HuH-7.5 (cell line): ENCODE results near the gene TMEM151A.
"Not testable (repeated sequence)": the region's sequence is repeated elsewhere in the genome, so short reads cannot be mapped to it uniquely, and the experiment has no call there.

Experiments used
- DNase-seq: peaks from one replicate; pipeline ENCODE4 v3.0.0; 2011; ENCODE audit warnings: low spot score

The TMEM151A gene

DNA sequence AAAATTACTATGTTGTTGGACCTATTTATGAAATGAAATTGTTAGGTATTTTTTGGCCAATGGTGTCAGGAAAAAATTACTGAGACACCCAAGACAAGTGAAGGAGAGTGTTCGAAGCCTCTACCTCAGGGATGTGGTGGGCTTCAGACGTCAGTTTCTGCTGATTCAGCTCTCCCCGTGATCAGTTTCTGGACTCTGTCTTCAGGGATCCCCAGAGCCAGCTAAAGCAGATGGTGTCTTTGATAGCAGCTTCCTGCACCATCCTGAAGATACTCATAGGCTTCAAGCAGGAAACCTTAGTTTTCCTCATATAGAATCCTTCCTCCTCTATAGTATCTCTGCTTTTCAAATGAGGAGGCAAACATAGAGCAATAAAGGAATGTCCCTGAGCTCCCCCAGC, 17.8 kb downstream of the TMEM151A start:
- DNase-seq, result no peak

- DNase-seq, result no peak
Measured at GRCh38 chr11:66310324-66310723, 18.6 kb downstream of the TMEM151A start.

DNA sequence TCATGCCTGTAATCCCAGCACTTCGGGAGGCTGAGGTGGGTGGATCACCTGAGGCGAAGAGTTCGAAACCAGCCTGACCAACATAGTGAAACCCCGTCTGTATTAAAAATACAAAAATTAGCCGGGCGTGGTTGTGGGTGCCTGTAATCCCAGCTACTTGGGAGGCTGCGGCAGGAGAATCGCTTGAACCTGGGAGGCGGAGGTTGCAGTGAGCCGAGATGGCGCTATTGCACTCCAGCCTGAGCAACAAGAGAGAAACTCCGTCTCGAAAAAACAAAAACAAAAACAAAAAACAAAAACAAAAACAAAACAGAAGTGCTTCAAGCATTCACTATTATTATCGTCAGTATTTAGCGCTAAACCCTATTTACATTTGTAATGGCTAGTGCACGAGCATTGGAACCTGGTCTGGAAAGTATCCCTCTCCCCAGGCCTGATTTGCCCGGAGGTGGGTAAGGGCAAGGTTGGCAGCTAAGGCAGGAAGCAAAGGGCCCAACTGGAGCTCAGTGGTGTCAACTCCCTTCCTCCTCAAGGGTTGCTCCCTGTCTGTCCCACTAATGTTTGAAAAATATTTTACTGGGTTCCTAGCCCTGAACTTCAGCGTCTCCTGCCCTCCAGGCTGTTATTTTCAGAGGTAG, 19.2 kb downstream of the TMEM151A start:
- DNase-seq, result not testable (repeated sequence)

DNA sequence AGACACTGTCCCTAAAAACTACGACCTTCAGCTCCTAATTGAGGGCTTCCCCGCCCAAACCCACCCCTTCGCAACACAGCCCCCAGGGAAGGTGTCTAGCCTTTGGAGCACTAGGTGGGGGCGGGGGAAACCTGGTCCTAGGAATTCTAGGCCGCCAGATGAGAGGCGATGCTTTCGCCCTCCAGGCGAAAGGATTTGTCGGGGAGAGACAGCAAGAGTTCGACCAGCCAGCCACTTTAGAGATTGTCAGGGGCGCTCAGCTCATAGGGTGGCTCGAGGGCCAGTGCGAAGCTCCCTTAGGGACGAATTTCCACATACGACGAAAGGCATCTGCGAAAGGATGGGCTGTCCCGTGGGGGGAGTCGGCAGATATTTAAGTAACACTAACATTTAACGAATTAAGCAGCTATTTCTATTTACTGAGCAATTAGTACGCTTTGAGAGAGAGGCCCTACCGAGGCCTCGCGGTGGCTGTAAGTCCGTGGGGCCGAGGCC, 19.8 kb downstream of the TMEM151A start:
- DNase-seq, result no peak

- peak; percentile 100 for DNase-seq
Measured at GRCh38 chr11:66311965-66312548, 20.4 kb downstream of the TMEM151A start.

GRCh38 chr11:66312549-66313320, 21.0 kb downstream of the TMEM151A start:
- peak; percentile 100 for DNase-seq

- DNase-seq, result no peak
Measured at GRCh38 chr11:66313321-66314185, 21.9 kb downstream of the TMEM151A start.

- DNase-seq, result no peak
Measured at GRCh38 chr11:66314186-66314501, 22.4 kb downstream of the TMEM151A start.

- no peak for DNase-seq
Measured at GRCh38 chr11:66314561-66315497, 23.1 kb downstream of the TMEM151A start.

DNA sequence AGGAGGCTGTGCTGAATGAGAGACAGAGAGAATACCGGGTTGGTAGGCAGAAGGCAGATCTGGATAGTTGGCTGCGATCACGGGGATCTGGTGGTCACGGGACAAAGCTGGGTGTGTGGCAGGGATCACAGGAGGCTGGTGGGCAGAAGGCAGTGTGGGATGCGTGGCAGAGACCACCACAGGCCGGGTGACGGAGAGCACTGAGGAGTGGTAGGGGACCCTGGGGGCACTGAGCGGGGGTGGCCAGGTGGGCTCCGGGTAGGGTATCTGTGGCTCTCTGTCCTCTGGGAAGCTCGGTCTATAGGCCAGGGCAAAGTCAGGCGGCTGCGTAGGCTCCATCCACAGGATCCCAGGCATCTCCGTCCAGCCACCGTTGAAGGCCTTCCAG, 23.8 kb downstream of the TMEM151A start:
- DNase-seq, result no peak

DNA sequence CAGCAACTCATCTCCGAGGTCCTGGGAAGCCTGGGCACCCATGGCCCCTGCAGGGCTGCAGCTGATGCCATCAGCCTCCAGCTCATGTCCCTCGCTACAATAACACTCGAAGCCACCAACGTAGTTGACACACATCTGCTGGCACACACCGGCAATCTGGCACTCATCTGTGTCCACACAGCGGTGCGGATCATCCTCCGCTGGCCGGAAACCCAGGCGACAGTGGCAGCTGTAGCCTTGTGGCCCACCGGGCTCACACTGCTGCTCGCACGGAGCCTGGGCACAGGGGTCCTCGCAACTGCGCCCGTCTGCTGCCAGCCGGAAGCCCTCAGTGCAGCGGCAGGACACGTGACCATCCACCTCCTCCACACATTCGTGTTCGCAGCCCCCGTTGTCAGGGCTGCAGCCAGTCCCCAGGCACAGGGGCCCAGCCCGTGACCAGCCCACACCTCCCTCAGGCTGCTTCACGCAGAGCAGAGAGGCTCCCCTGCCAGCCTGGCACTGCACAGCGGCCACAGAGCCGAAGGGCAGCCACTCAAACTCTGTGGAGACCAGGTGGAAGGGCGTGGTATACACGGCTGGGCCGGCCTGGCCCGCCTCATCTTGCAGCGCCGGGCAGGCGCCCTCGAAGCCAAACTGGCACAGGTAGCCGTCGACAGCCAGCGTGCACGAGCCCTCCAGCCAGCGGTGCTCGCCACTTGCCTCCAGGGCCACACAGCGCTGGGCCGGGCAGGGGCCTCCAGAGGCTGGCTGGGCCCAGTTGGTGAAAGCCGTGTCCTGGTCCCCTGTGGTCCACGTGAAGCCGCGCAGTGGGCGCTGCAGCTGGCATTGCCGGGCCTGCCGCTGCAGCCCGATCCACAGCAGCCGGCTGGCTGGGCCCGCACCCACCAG, 24.5 kb downstream of the TMEM151A start:
- DNase-seq, result no peak

- no peak for DNase-seq
Measured at GRCh38 chr11:66316849-66317251, 25.2 kb downstream of the TMEM151A start, which contains the start of gene CD248. Gene CD248, minus strand, starts transcription at chr11:66317044. Its CDS starts 17 bp downstream, at chr11:66317027.

- no peak for DNase-seq
Measured at GRCh38 chr11:66317322-66317722, 25.6 kb downstream of the TMEM151A start.

DNA sequence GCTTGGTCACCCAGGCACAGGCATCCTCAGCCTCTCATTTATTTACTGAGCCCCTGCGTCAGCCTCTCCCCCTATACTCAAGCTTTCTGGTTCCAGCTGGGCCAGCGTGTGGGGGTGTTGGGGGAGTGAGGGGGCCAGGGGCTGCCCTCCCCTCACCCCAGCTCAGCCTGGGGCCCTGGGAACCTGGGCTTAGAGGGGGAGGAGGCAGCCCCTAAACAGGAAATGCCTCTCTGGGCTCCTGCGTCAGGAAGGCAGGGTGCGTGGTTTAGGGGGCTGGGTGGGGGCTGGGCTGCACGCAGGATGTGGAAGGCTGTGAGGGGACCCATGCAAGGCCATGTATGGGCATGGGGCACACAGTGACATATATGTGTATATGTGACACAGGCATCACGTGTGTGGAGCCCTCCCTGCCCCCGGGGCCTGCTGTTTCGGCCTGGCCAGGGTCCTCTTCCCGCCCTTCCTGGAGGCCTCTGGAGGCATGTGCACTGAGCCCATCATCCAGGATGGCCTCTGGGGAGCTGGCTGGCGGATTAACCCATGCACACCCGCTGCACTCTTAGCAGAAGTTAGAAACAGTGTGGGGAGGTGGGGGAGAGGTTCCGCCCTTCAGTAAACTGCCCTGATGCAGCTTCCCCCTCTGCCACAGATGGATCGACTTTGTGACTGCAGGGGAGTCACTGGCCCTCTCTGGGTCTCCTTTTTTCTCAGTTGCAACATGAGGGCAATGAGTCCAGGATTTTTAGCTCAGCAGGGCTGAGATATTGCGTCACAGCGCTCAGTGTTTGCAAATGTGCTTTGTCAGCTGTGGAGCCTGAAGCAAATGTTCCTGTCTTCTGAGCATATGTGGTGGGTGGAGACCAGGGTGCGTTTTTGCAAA, 26.3 kb downstream of the TMEM151A start:
- DNase-seq, result peak; percentile 99

- DNase-seq, result no peak
Measured at GRCh38 chr11:66318600-66318970, 26.9 kb downstream of the TMEM151A start.

DNA sequence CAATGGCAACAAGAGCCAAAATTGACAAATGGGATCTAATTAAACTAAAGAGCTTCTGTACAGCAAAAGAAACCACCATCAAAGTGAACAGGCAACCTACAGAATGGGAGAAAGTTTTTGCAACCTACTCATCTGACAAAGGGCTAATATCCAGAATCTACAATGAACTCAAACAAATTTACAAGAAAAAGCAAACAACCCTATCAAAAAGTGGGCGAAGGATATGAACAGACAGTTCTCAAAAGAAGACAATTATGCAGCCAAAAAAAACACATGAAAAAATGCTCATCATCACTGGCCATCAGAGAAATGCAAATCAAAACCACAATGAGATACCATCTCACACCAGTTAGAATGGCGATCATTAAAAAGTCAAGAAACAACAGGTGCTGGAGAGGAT, 28.6 kb downstream of the TMEM151A start:
- DNase-seq, result not testable (repeated sequence)

GRCh38 chr11:66320748-66321147, 29.1 kb downstream of the TMEM151A start:
- DNase-seq, result not testable (repeated sequence)

- DNase-seq, result no peak
Measured at GRCh38 chr11:66321606-66322005, 29.9 kb downstream of the TMEM151A start.
